Gastroesophageal sphincter (tissue), 4 donors: ENCODE results near the gene PLEKHG5. TPM values are rescaled to one million over a fixed set of nuclear protein-coding genes. Genes with fewer than 3 reads are reported as not detected.

ENCODE experiments used
- ATAC-seq: fragments of 150-250 bp; one replicate; pipeline ENCODE4 v1.9.1; 2016; ENCODE audit warnings: mild to moderate bottlenecking, moderate library complexity
- H3K27ac ChIP-seq, 4 donors: fragments of 200-600 bp; sonication (generic) in 3 of 4; 1 replicate in 3 of 4; 2 replicates in 1 of 4; pipeline ENCODE4 v1.5.1; 2016 to 2019
- H3K27me3 ChIP-seq: fragments of 200-600 bp; sonication (generic); one replicate; pipeline ENCODE4 v1.5.1; 2019
- H3K36me3 ChIP-seq, 2 donors: fragments of 200-600 bp; sonication (generic); one replicate each; pipeline ENCODE4 v1.5.1; 2019; ENCODE audit warnings: control low read depth in 1 of 2
- H3K4me1 ChIP-seq, 3 donors: fragments of 200-600 bp; sonication (generic); 1 replicate in 2 of 3; 2 replicates in 1 of 3; pipeline ENCODE4 v1.5.1; 2016 to 2019; ENCODE audit warnings: control low read depth in 2 of 3
- H3K4me3 ChIP-seq, 2 donors: fragments of 200-600 bp; sonication (generic); one replicate each; pipeline ENCODE4 v1.5.1; 2019; ENCODE audit warnings: mild to moderate bottlenecking in 1 of 2, moderate library complexity in 1 of 2
- H3K9me3 ChIP-seq, 3 donors: fragments of 200-600 bp; sonication (generic); one replicate each; pipeline ENCODE4 v1.5.1; 2017 to 2019; ENCODE audit warnings: control low read depth in 2 of 3
- CTCF ChIP-seq, 4 experiments: fragments of 200-600 bp in 2 of 4; fragments of 450-650 bp in 2 of 4; sonication (generic) in 1 of 4; IDR thresholded peaks; one replicate each; pipeline ENCODE4 v1.5.1; 2017 to 2019; ENCODE audit warnings: antibody characterized with exemption in 4 of 4, mild to moderate bottlenecking in 2 of 4, moderate library complexity in 2 of 4
- EP300 ChIP-seq: sonication (generic); formaldehyde crosslinking; IDR thresholded peaks from one replicate; pipeline ENCODE4 v1.6.1; 2017; ENCODE audit warnings: antibody characterized with exemption, mild to moderate bottlenecking
- POLR2A ChIP-seq, 2 donors: fragments of 450-650 bp; IDR thresholded peaks; one replicate each; pipeline ENCODE4 v1.6.1; 2017; ENCODE audit warnings: antibody characterized with exemption in 2 of 2, mild to moderate bottlenecking in 2 of 2, moderate library complexity in 1 of 2
- POLR2AphosphoS5 ChIP-seq: sonication (generic); formaldehyde crosslinking; IDR thresholded peaks from one replicate; pipeline ENCODE4 v1.6.1; 2017; ENCODE audit warnings: antibody characterized with exemption
- WGBS, 2 donors: methylation state at CpG; one replicate each; pipeline ENCODE4 v1.1.5; 2018; ENCODE audit warnings: low coverage in 1 of 2; 5-methylcytosine and 5-hydroxymethylcytosine counted together
- total RNA-seq, 4 donors: library from RNA; depleted of rRNA; stranded (reverse); fragments of >200 nt; gene quantifications; one replicate each; pipeline ENCODE4 v1.1.0, GENCODE V29; 2016

The PLEKHG5 gene
- total RNA-seq, 4 donors from 2014 or later: 8.6 to 14.0 (median 11.4) TPM

DNA sequence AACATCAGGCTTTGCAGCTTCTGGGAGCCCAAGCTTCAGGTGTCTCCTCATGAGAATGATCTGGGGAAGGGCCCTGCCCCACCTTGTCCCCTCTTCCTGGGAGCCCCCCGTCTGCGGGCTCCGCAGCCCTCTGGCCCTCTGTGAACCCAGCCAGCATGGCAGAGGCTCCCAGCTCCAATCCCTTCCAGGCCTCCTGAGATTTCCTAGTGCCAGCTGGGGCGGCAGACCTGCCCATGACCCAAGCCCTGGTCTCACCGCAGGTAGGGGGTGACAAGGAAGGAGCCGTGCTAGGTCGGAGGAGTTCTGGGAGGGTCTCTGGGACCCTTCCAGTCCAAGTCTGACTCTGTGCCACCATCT lies 7.7 kb downstream of the PLEKHG5 start:
- peaks cover 0 to 28% (median 11%) of the 10 kb centered on the region in 3 donors for H3K4me1 ChIP-seq
- no peak for ATAC-seq
- no peaks in the 10 kb centered on the region for H3K9me3 ChIP-seq
- no peak overlapping the region for H3K4me3 ChIP-seq
- no peak for TF ChIP-seq EP300
- no peak for TF ChIP-seq CTCF (IDR thresholded peaks at IDR 0.05)
- TF ChIP-seq POLR2A (IDR thresholded peaks at IDR 0.05): no peak
- TF ChIP-seq POLR2AphosphoS5: no peak
- peaks cover 28% of the 10 kb centered on the region for H3K27me3 ChIP-seq
- H3K27ac ChIP-seq: no peak overlapping the region
- H3K36me3 ChIP-seq: no peaks in the 10 kb centered on the region
- no CpG with 5 or more reads among the region's 7 CpGs for WGBS, 2 donors

- Histone ChIP-seq H3K9me3 (no peaks in the 10 kb centered on the region), H3K27me3 (peaks cover 26% of the 10 kb centered on the region), H3K4me1 (peaks cover 0 to 28% (median 11%) of the 10 kb centered on the region in 3 donors), H3K27ac (no peak overlapping the region), H3K4me3 (no peak overlapping the region), H3K36me3 (no peaks in the 10 kb centered on the region)
- ATAC-seq: no peak
- 82% methylated on average over 5 of the region's 14 CpGs; no CpG with 5 or more reads in 1 of the 2 donors for WGBS, 2 donors
- no peak for TF ChIP-seq POLR2AphosphoS5
- no peak for TF ChIP-seq EP300
- TF ChIP-seq CTCF (IDR thresholded peaks at IDR 0.05): no peak
- no peak for TF ChIP-seq POLR2A (IDR thresholded peaks at IDR 0.05)
Observed at GRCh38 chr1:6483017-6483760, 8.3 kb downstream of the PLEKHG5 start.

- no peak overlapping the region for H3K4me3 ChIP-seq
- no peak for TF ChIP-seq CTCF (IDR thresholded peaks at IDR 0.05)
- no peak for TF ChIP-seq POLR2A (IDR thresholded peaks at IDR 0.05)
- no peak for TF ChIP-seq EP300
- no peak for TF ChIP-seq POLR2AphosphoS5
- H3K27me3 ChIP-seq: peaks cover 20% of the 10 kb centered on the region
- WGBS, 2 donors: 66 to 88% methylated on average over 4 to 5 of the region's 5 CpGs
- no peaks in the 10 kb centered on the region for H3K9me3 ChIP-seq
- H3K27ac ChIP-seq: no peak overlapping the region
- peaks cover 0 to 26% (median 11%) of the 10 kb centered on the region in 3 donors for H3K4me1 ChIP-seq
- ATAC-seq: no peak
- no peaks in the 10 kb centered on the region for H3K36me3 ChIP-seq
Observed at GRCh38 chr1:6481820-6482219, 9.6 kb downstream of the PLEKHG5 start.

DNA sequence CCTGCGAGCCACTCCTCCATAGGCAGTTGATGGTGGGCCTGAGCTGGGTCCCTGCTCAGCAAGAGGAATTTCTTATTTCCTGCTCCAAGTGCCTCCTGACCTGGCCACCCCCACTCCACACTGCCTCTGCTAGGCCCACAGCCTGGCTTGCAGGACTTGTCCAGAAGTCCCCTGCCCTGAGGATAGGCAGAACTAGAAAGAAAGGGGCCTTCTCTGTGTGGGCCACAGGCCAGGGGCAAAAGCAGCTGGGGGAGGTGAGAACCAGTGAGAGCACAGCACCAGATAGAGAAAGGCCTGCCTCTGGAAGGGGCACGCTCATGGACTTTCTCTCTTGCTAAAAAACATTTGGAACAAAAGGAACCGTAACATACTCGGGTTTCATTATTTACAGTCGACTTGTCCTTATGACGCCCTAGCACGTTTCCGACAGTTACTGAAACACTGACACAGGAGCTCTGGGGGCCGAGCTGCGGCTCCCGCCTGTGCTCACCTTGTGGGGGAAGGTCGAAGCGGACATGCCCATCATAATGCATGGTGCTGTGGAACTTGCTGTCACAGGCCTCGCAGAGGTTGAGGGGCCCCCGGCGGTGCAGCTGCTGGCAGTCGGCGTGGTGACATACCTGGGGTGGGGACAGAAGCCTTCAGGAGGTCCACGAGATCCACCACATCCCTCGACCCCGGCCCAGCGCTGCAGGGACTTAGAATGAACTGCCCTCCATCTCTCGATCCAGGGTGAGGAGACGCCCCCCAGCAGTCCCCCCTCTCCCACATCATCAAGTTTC lies 14.2 kb downstream of the PLEKHG5 start:
- H3K27me3 ChIP-seq: no peaks in the 10 kb centered on the region
- TF ChIP-seq EP300 (no peak), POLR2A (IDR thresholded peaks at IDR 0.05) (no peak), CTCF (IDR thresholded peaks at IDR 0.05) (no peak), POLR2AphosphoS5 (no peak)
- H3K4me3 ChIP-seq: no peak overlapping the region
- no peak for ATAC-seq
- H3K27ac ChIP-seq: no peak overlapping the region
- H3K4me1 ChIP-seq: no peaks in the 10 kb centered on the region
- peaks cover 0 to 28% of the 10 kb centered on the region in 2 donors for H3K36me3 ChIP-seq
- H3K9me3 ChIP-seq: no peaks in the 10 kb centered on the region
- 87% methylated on average over 20 of the region's 24 CpGs; no CpG with 5 or more reads in 1 of the 2 donors for WGBS, 2 donors
